Ishikawa (cell line): ENCODE results near the gene PTPA.

Source experiments
- CEBPB ChIP-seq: IDR thresholded peaks from 2 replicates; pipeline ENCODE4 v1.6.1; 2012
- CREB1 ChIP-seq: IDR thresholded peaks from 2 replicates; pipeline ENCODE4 v1.6.1; 2012; ENCODE audit warnings: low read depth
- EGR1 ChIP-seq: IDR thresholded peaks from 2 replicates; pipeline ENCODE4 v1.6.1; 2012
- EP300 ChIP-seq: IDR thresholded peaks from 2 replicates; pipeline ENCODE4 v1.6.1; 2012; ENCODE audit warnings: borderline replicate concordance
- FOXM1 ChIP-seq: IDR thresholded peaks from 2 replicates; pipeline ENCODE4 v1.6.1; 2012; ENCODE audit warnings: low read depth, borderline replicate concordance
- NFIC ChIP-seq: IDR thresholded peaks from 2 replicates; pipeline ENCODE4 v1.6.1; 2012
- RAD21 ChIP-seq: IDR thresholded peaks from 2 replicates; pipeline ENCODE4 v1.6.1; 2012; ENCODE audit warnings: low read depth
- TAF1 ChIP-seq: IDR thresholded peaks from 2 replicates; pipeline ENCODE4 v1.6.1; 2012; ENCODE audit warnings: low read depth, mild to moderate bottlenecking
- TCF12 ChIP-seq: IDR thresholded peaks from 2 replicates; pipeline ENCODE4 v1.6.1; 2012; ENCODE audit warnings: low read depth
- TEAD4 ChIP-seq: IDR thresholded peaks from 2 replicates; pipeline ENCODE4 v1.6.1; 2012
- USF1 ChIP-seq: IDR thresholded peaks from 2 replicates; pipeline ENCODE4 v1.6.1; 2012
- YY1 ChIP-seq: IDR thresholded peaks from 2 replicates; pipeline ENCODE4 v1.6.1; 2012; ENCODE audit warnings: low read depth
- ZBTB7A ChIP-seq: IDR thresholded peaks from 2 replicates; pipeline ENCODE4 v1.6.1; 2012; ENCODE audit warnings: low read depth
- TF ChIP-seq, protein P1 (sequence below): IDR thresholded peaks from 2 replicates; pipeline ENCODE4 v1.6.1; 2012
- TF ChIP-seq, protein P2 (sequence below): IDR thresholded peaks from 2 replicates; pipeline ENCODE4 v1.6.1; 2012; ENCODE audit warnings: low read depth, mild to moderate bottlenecking

The PTPA gene

DNA sequence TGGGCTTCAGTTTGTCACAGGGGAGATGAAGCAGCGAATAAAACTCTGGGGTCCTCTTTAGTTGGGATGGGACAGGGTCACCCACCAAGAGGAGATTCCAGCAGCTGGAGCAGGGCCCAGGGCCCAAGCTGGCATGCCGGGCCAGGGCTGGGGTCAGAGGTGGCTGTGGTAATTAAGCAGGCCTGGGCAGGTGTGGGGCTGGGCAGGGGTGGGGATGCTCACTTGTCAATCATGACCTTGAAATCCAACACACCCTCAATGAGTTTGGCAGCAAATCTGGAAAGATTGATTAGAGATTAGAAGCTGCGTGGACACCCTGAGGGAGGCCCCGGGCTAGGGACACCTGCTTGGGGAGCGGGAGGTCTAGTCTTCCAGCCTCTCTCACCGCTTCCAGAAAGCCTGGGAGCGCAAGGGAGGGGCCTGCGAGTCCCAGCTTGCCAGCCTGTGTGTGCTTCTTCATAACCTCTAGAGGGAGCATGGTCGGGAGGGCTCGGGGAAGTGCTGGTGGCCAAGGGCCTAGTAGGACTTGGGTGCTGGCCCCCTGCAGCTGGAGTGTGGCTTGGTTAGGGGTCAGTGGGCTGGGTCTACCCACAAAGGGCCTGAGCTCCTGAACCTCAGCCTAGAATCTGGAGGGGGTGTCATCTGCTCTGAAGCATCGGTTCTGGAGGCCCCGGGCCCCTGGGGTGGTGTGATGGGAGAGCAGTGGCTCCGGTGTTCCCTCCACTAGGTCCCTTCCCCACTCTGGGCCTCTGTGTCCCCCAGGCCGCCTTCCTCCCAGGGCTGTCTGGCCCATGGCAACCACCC is 8.2 kb upstream of the PTPA start:
- TF ChIP-seq, protein P1, sequence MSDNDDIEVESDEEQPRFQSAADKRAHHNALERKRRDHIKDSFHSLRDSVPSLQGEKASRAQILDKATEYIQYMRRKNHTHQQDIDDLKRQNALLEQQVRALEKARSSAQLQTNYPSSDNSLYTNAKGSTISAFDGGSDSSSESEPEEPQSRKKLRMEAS, result no peak
- no peak for TF ChIP-seq USF1
- no peak for TF ChIP-seq EGR1
- TF ChIP-seq, protein P2, sequence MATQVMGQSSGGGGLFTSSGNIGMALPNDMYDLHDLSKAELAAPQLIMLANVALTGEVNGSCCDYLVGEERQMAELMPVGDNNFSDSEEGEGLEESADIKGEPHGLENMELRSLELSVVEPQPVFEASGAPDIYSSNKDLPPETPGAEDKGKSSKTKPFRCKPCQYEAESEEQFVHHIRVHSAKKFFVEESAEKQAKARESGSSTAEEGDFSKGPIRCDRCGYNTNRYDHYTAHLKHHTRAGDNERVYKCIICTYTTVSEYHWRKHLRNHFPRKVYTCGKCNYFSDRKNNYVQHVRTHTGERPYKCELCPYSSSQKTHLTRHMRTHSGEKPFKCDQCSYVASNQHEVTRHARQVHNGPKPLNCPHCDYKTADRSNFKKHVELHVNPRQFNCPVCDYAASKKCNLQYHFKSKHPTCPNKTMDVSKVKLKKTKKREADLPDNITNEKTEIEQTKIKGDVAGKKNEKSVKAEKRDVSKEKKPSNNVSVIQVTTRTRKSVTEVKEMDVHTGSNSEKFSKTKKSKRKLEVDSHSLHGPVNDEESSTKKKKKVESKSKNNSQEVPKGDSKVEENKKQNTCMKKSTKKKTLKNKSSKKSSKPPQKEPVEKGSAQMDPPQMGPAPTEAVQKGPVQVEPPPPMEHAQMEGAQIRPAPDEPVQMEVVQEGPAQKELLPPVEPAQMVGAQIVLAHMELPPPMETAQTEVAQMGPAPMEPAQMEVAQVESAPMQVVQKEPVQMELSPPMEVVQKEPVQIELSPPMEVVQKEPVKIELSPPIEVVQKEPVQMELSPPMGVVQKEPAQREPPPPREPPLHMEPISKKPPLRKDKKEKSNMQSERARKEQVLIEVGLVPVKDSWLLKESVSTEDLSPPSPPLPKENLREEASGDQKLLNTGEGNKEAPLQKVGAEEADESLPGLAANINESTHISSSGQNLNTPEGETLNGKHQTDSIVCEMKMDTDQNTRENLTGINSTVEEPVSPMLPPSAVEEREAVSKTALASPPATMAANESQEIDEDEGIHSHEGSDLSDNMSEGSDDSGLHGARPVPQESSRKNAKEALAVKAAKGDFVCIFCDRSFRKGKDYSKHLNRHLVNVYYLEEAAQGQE, result no peak
- no peak for TF ChIP-seq YY1
- no peak for TF ChIP-seq TAF1
- no peak for TF ChIP-seq FOXM1

GRCh38 chr9:129103595-129103965 is 7.6 kb upstream of the PTPA start:
- TF ChIP-seq YY1 (no peak), CREB1 (no peak), TCF12 (no peak), CEBPB (no peak), NFIC (no peak), RAD21 (no peak), FOXM1 (no peak), TAF1 (no peak), EGR1 (no peak), ZBTB7A (no peak), EP300 (no peak), USF1 (no peak), TEAD4 (no peak)
- TF ChIP-seq, protein P2, result no peak
- TF ChIP-seq, protein P1, result no peak

- TF ChIP-seq TCF12 (no peak), USF1 (no peak), CREB1 (no peak), TAF1 (no peak), ZBTB7A (no peak), NFIC (no peak), EGR1 (no peak), TEAD4 (no peak), FOXM1 (no peak), YY1 (no peak), CEBPB (no peak), EP300 (no peak), RAD21 (no peak)
- TF ChIP-seq, protein P2, result no peak
- TF ChIP-seq, protein P1, result no peak
These were observed 7.2 kb upstream of the PTPA start for GRCh38 chr9:129104051-129104450.
